Gastrocnemius medialis (tissue), 4 donors: ENCODE results near the gene CDH23. TPM values are rescaled to one million over a fixed set of nuclear protein-coding genes. Genes with fewer than 3 reads are reported as not detected.

Source experiments
- ATAC-seq, 2 donors: fragments of 150-250 bp; one replicate each; pipeline ENCODE4 v1.9.1; 2016
- DNase-seq, 2 donors: peaks; one replicate each; pipeline ENCODE4 v3.0.0-alpha.2; 2019
- H3K27ac ChIP-seq, 4 donors: fragments of 200-600 bp; sonication (generic); 1 replicate in 1 of 4; 2 replicates in 3 of 4; pipeline ENCODE4 v1.5.1; 2016 to 2018; ENCODE audit warnings: mild to moderate bottlenecking in 2 of 4, moderate library complexity in 1 of 4
- H3K27me3 ChIP-seq, 3 donors: fragments of 200-600 bp; sonication (generic) in 2 of 3; 1 replicate in 1 of 3; 2 replicates in 2 of 3; pipeline versions ENCODE4 v1.5.1 to v1.6.0; 2016 to 2019; ENCODE audit warnings: mild to moderate bottlenecking in 1 of 3, moderate library complexity in 1 of 3
- H3K36me3 ChIP-seq, 2 donors: fragments of 200-600 bp; sonication (generic) in 1 of 2; one replicate each; pipeline ENCODE4 v1.5.1; 2017 to 2018
- H3K4me1 ChIP-seq, 2 donors: fragments of 200-600 bp; sonication (generic) in 1 of 2; one replicate each; pipeline ENCODE4 v1.5.1; 2016 to 2017; ENCODE audit warnings: mild to moderate bottlenecking in 2 of 2
- H3K4me3 ChIP-seq, 4 donors: fragments of 200-600 bp; sonication (generic) in 3 of 4; 1 replicate in 1 of 4; 2 replicates in 3 of 4; pipeline ENCODE4 v1.5.1; 2016 to 2019; ENCODE audit warnings: mild to moderate bottlenecking in 2 of 4
- H3K9me3 ChIP-seq, 3 donors: fragments of 200-600 bp; sonication (generic) in 2 of 3; 1 replicate in 1 of 3; 2 replicates in 2 of 3; pipeline ENCODE4 v1.5.1; 2016 to 2019
- CTCF ChIP-seq, 5 experiments: fragments of 450-650 bp in 3 of 5; fragments of 200-600 bp in 2 of 5; sonication (generic) in 2 of 5; IDR thresholded peaks in 4 of 5; conservative IDR thresholded peaks in 1 of 5; 1 replicate in 4 of 5; 2 replicates in 1 of 5; pipeline ENCODE4 v1.5.1; 2016 to 2019; ENCODE audit warnings: antibody characterized with exemption in 5 of 5, mild to moderate bottlenecking in 3 of 5, moderate library complexity in 3 of 5
- POLR2A ChIP-seq, 2 donors: fragments of 450-650 bp; IDR thresholded peaks; one replicate each; pipeline ENCODE4 v1.6.1; 2017; ENCODE audit warnings: antibody characterized with exemption in 2 of 2, mild to moderate bottlenecking in 2 of 2, moderate library complexity in 2 of 2
- in situ Hi-C, 4 donors: fragments of 200-750 bp; cut with MboI; loops; one replicate each; pipeline versions ENCODE4 v1.15.0 to v1.8.0; 2017; ENCODE audit warnings: low sequenced_read_pairs in 4 of 4
- intact Hi-C: fragments of 100-400 bp; cut with DNase I; formaldehyde crosslinking; loops from one replicate; pipeline ENCODE4 v1.15.1; 2023; ENCODE audit warnings: low total_unique reads
- total RNA-seq, 4 donors: library from RNA; depleted of rRNA; stranded (reverse); fragments of >200 nt; gene quantifications; one replicate each; pipeline versions ENCODE4 v1.1.0 to v1.2.3, GENCODE V29; 2016

The CDH23 gene
- total RNA-seq, 4 donors from 2014 or later = 0.53 to 1.8 (median 1.2) TPM

GRCh38 chr10:71737001-71737833 lies 340.5 kb downstream of the CDH23 start:
- intact Hi-C loops (no loop called here), in situ Hi-C loops (no loop called here)
- no peaks in the 10 kb centered on the region for H3K9me3 ChIP-seq
- ATAC-seq = peak; percentile 16 to 29
- H3K4me1 ChIP-seq = peaks cover 14 to 19% of the 10 kb centered on the region in 2 donors
- peak overlapping the region; percentile 30 to 69 (median 51) for H3K27ac ChIP-seq
- DNase-seq = no peak
- TF ChIP-seq POLR2A (IDR thresholded peaks at IDR 0.05) (no peak), CTCF (IDR thresholded peaks at IDR 0.05 in 4 of 5, conservative IDR thresholded peaks at IDR 0.05 in 1 of 5) (no peak)
- H3K36me3 ChIP-seq = no peaks in the 10 kb centered on the region
- no peak overlapping the region for H3K4me3 ChIP-seq
- H3K27me3 ChIP-seq = no peaks in the 10 kb centered on the region

- in situ Hi-C loops = no loop called here
Measured at GRCh38 chr10:71737834-71738197, 341.1 kb downstream of the CDH23 start.

GRCh38 chr10:71739358-71739900 lies 342.7 kb downstream of the CDH23 start:
- H3K27ac ChIP-seq = no peak overlapping the region
- ATAC-seq = no peak
- in situ Hi-C loops (no loop called here), intact Hi-C loops (no loop called here)
- H3K36me3 ChIP-seq = no peaks in the 10 kb centered on the region
- no peaks in the 10 kb centered on the region for H3K9me3 ChIP-seq
- H3K4me3 ChIP-seq = no peak overlapping the region
- no peak for DNase-seq
- H3K4me1 ChIP-seq = peaks cover 14 to 19% of the 10 kb centered on the region in 2 donors
- H3K27me3 ChIP-seq = no peaks in the 10 kb centered on the region
- TF ChIP-seq CTCF (IDR thresholded peaks at IDR 0.05 in 4 of 5, conservative IDR thresholded peaks at IDR 0.05 in 1 of 5) = no peak
- TF ChIP-seq POLR2A (IDR thresholded peaks at IDR 0.05) = no peak

More at GRCh38 chr10:71737834-71738197, 341.1 kb downstream of the CDH23 start:
- Histone ChIP-seq H3K9me3 (no peaks in the 10 kb centered on the region), H3K4me1 (peaks cover 14 to 19% of the 10 kb centered on the region in 2 donors), H3K27ac (no peak overlapping the region), H3K27me3 (no peaks in the 10 kb centered on the region), H3K36me3 (no peaks in the 10 kb centered on the region), H3K4me3 (no peak overlapping the region)
- ATAC-seq (no peak), DNase-seq (no peak)
- intact Hi-C loops = no loop called here
- TF ChIP-seq CTCF (IDR thresholded peaks at IDR 0.05 in 4 of 5, conservative IDR thresholded peaks at IDR 0.05 in 1 of 5) (no peak), POLR2A (IDR thresholded peaks at IDR 0.05) (no peak)

- ATAC-seq (peak in 1 of 2 donors; percentile 45), DNase-seq (no peak)
- intact Hi-C loops = no loop called here
- no peaks in the 10 kb centered on the region for H3K27me3 ChIP-seq
- peaks cover 14 to 19% of the 10 kb centered on the region in 2 donors for H3K4me1 ChIP-seq
- H3K27ac ChIP-seq = no peak overlapping the region
- in situ Hi-C loops = no loop called here
- no peak for TF ChIP-seq CTCF (IDR thresholded peaks at IDR 0.05 in 4 of 5, conservative IDR thresholded peaks at IDR 0.05 in 1 of 5)
- TF ChIP-seq POLR2A (IDR thresholded peaks at IDR 0.05) = no peak
- H3K36me3 ChIP-seq = no peaks in the 10 kb centered on the region
- no peaks in the 10 kb centered on the region for H3K9me3 ChIP-seq
- H3K4me3 ChIP-seq = no peak overlapping the region
Measured at GRCh38 chr10:71740069-71740653, 343.4 kb downstream of the CDH23 start.
